Measurements from ENCODE around the gene ASIC2.

The ASIC2 gene

DNA sequence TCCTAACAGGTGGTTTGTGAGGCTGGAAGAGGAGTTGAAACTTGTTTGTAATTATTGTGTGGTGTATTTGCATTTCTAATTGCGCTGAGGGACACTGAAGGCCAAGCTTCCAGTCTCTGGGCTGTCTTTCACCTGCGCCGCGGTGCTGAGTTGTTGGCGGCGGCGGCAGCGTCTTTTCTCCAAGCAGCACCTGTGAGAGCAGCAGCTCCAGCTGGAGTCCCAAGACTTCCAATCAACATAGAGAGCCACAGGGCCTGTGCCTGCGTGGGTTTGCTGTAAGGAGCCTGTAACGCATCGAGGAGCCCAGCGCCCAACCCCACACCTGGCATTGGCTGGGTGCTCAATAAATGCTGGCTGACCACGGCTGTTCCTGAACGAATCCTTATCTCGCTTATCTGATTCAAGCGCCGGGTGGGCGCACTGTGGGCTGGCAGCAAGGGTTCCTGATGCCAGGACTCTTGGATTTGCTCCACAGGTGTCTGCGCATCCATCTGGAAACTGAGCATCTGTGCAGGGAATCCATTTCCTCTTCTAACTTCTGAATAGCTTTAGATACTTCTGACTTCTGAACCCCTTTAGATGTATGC lies 138.1 kb downstream of the ASIC2 start:
- no peak for DNase-seq
- H3K4me1 Mint-ChIP-seq (ENCODE audit: low read depth) = no peaks in the 10 kb centered on the region
- no peaks in the 10 kb centered on the region for H3K9me3 Mint-ChIP-seq
- no peak overlapping the region for H3K4me3 Mint-ChIP-seq
- H3K27ac Mint-ChIP-seq = no peak overlapping the region
- H3K36me3 Mint-ChIP-seq (ENCODE audit: low read depth) = no peaks in the 10 kb centered on the region
- H3K27me3 Mint-ChIP-seq = peaks cover 6% of the 10 kb centered on the region

DNA sequence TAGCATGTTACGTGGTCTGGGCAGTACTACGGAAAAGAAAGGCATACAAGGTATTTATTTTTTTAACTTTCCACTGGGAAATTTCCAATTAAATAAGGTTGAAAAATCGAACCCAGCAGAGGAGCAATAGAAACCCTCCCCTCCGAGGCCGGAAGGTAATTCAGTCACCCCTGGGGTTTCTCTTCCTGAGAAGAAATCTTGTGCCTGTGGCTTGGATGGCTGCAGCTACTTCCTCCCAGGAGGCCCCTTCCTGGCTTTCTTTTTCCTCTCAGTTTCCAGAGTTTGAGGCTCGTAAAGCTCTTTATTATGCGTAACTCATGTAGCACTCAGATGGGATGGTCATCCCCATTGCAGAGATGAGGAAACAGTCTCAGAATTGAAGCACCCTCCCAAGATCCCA lies 140.3 kb downstream of the ASIC2 start:
- DNase-seq = no peak
- H3K27me3 Mint-ChIP-seq = peaks cover 3% of the 10 kb centered on the region
- H3K9me3 Mint-ChIP-seq = no peaks in the 10 kb centered on the region
- H3K36me3 Mint-ChIP-seq (ENCODE audit: low read depth) = no peaks in the 10 kb centered on the region
- H3K4me3 Mint-ChIP-seq = no peak overlapping the region
- H3K4me1 Mint-ChIP-seq (ENCODE audit: low read depth) = no peaks in the 10 kb centered on the region
- H3K27ac Mint-ChIP-seq = no peak overlapping the region

GRCh38 chr17:33151565-33151964 lies 141.5 kb downstream of the ASIC2 start:
- no peaks in the 10 kb centered on the region for H3K9me3 Mint-ChIP-seq
- no peak overlapping the region for H3K4me3 Mint-ChIP-seq
- no peak overlapping the region for H3K27ac Mint-ChIP-seq
- DNase-seq = no peak
- H3K36me3 Mint-ChIP-seq (ENCODE audit: low read depth) = no peaks in the 10 kb centered on the region
- H3K27me3 Mint-ChIP-seq = peaks cover 3% of the 10 kb centered on the region
- H3K4me1 Mint-ChIP-seq (ENCODE audit: low read depth) = no peaks in the 10 kb centered on the region

- no peaks in the 10 kb centered on the region for H3K36me3 Mint-ChIP-seq (ENCODE audit: low read depth)
- H3K9me3 Mint-ChIP-seq = no peaks in the 10 kb centered on the region
- no peak overlapping the region for H3K27ac Mint-ChIP-seq
- peaks cover 7% of the 10 kb centered on the region for H3K27me3 Mint-ChIP-seq
- no peak overlapping the region for H3K4me3 Mint-ChIP-seq
- no peak for DNase-seq
- H3K4me1 Mint-ChIP-seq (ENCODE audit: low read depth) = no peaks in the 10 kb centered on the region
Observed at GRCh38 chr17:33145941-33146340, 147.2 kb downstream of the ASIC2 start.

GRCh38 chr17:33144837-33145236 lies 148.3 kb downstream of the ASIC2 start:
- no peaks in the 10 kb centered on the region for H3K36me3 Mint-ChIP-seq (ENCODE audit: low read depth)
- H3K9me3 Mint-ChIP-seq = no peaks in the 10 kb centered on the region
- DNase-seq = no peak
- H3K4me1 Mint-ChIP-seq (ENCODE audit: low read depth) = no peaks in the 10 kb centered on the region
- H3K27ac Mint-ChIP-seq = no peak overlapping the region
- no peak overlapping the region for H3K4me3 Mint-ChIP-seq
- H3K27me3 Mint-ChIP-seq = peaks cover 7% of the 10 kb centered on the region

DNA sequence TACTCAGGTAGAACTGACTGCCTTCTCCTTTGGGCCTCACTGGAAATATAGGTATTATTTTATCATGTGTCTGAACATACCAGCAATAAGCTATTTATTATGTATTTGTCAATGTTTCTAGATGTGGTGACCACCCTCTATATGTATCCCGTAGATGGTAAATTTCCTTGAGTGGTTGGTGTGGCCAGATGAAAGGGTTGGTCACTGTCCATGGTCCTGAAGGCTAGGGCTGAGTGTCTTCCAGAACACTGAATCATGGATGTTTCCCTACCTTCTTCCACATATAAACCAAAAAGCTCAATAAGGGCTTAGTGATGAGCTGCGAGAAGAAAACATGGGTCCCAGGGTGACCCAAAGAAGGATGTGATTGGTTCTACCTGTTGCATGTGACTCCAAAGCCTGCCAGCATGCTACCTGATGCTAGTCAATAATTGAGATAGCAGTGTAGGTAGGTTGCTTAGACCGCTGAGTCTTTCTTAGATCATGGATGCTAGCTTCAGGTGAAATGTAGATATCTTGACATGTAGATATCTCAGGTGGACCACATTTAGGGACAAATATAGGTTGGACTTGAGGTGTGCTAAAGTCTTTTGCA lies 150.3 kb downstream of the ASIC2 start:
- H3K4me3 Mint-ChIP-seq = no peak overlapping the region
- no peaks in the 10 kb centered on the region for H3K4me1 Mint-ChIP-seq (ENCODE audit: low read depth)
- no peak overlapping the region for H3K27ac Mint-ChIP-seq
- H3K36me3 Mint-ChIP-seq (ENCODE audit: low read depth) = no peaks in the 10 kb centered on the region
- H3K9me3 Mint-ChIP-seq = no peaks in the 10 kb centered on the region
- H3K27me3 Mint-ChIP-seq = peaks cover 18% of the 10 kb centered on the region
- DNase-seq = no peak

DNA sequence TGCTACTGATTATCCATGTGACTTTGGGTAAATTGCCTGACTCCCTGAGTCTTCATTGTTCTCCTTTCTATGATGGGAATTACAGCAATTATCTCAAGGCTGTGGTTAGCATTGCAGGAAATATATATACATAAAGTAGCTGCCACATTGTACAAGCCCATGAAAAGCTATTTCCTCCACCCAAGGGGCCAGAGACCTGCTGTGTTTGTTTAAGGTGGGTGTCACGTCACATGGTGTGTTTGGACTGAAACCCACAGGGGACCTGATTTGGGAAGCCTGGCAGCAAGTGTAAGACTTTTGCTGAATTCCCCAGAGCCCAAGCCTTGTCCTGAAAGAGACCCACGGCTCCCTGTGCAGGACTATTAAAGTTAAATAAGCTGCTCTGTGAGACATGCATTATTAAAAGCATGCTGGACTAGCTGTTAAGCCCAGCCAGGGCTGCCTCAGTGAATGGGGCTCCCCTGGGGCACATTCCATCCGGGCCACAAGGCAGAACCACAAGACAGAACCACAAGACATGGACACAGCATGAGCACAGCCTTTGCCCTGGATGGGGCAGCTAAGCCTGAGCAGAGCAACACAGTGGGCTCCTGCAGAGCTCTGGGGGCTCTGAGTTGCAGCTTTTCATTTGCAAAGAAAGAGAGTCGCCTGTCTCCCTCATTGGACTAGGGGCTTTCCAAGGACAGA lies 152.5 kb downstream of the ASIC2 start:
- no peaks in the 10 kb centered on the region for H3K9me3 Mint-ChIP-seq
- H3K27ac Mint-ChIP-seq = no peak overlapping the region
- no peak overlapping the region for H3K4me3 Mint-ChIP-seq
- H3K4me1 Mint-ChIP-seq (ENCODE audit: low read depth) = no peaks in the 10 kb centered on the region
- H3K27me3 Mint-ChIP-seq = peaks cover 22% of the 10 kb centered on the region
- DNase-seq = no peak
- H3K36me3 Mint-ChIP-seq (ENCODE audit: low read depth) = no peaks in the 10 kb centered on the region

DNA sequence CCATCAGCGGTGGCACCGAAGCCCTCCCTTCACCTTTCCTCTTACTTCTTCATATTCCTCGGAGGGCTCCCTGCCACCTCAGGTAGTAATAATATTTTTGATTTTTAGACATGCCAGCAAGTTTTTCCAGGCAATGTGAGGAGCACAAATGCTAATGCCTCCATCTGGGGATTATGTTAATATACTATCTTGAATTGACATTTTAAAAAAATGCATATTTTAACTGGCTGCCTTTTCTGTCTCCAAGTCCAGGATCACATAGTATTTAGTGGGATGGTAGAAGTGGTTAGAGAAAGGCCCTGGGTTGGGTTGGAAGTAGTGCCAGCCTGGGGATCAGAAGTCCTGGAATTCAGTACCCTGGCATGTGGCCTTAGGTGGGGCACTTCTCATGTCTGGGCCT lies 154.5 kb downstream of the ASIC2 start:
- Mint-ChIP-seq H3K36me3 (ENCODE audit: low read depth) (no peaks in the 10 kb centered on the region), H3K4me3 (no peak overlapping the region), H3K4me1 (ENCODE audit: low read depth) (no peaks in the 10 kb centered on the region), H3K9me3 (no peaks in the 10 kb centered on the region), H3K27ac (no peak overlapping the region), H3K27me3 (peaks cover 25% of the 10 kb centered on the region)
- DNase-seq = no peak

- Mint-ChIP-seq H3K36me3 (ENCODE audit: low read depth) (no peaks in the 10 kb centered on the region), H3K27ac (no peak overlapping the region), H3K4me1 (ENCODE audit: low read depth) (no peaks in the 10 kb centered on the region), H3K27me3 (peaks cover 21% of the 10 kb centered on the region), H3K4me3 (no peak overlapping the region), H3K9me3 (no peaks in the 10 kb centered on the region)
- DNase-seq = no peak
Observed at GRCh38 chr17:33137426-33137825, 155.7 kb downstream of the ASIC2 start.

GRCh38 chr17:33135691-33136090 lies 157.4 kb downstream of the ASIC2 start:
- no peak for DNase-seq
- no peaks in the 10 kb centered on the region for H3K9me3 Mint-ChIP-seq
- peaks cover 22% of the 10 kb centered on the region for H3K27me3 Mint-ChIP-seq
- H3K4me1 Mint-ChIP-seq (ENCODE audit: low read depth) = no peaks in the 10 kb centered on the region
- H3K36me3 Mint-ChIP-seq (ENCODE audit: low read depth) = no peaks in the 10 kb centered on the region
- no peak overlapping the region for H3K4me3 Mint-ChIP-seq
- H3K27ac Mint-ChIP-seq = no peak overlapping the region

- Mint-ChIP-seq H3K27ac (no peak overlapping the region), H3K9me3 (no peaks in the 10 kb centered on the region), H3K4me3 (no peak overlapping the region), H3K36me3 (ENCODE audit: low read depth) (no peaks in the 10 kb centered on the region), H3K4me1 (ENCODE audit: low read depth) (no peaks in the 10 kb centered on the region), H3K27me3 (peaks cover 33% of the 10 kb centered on the region)
- DNase-seq = no peak
Observed at GRCh38 chr17:33131620-33132019, 161.5 kb downstream of the ASIC2 start.

DNA sequence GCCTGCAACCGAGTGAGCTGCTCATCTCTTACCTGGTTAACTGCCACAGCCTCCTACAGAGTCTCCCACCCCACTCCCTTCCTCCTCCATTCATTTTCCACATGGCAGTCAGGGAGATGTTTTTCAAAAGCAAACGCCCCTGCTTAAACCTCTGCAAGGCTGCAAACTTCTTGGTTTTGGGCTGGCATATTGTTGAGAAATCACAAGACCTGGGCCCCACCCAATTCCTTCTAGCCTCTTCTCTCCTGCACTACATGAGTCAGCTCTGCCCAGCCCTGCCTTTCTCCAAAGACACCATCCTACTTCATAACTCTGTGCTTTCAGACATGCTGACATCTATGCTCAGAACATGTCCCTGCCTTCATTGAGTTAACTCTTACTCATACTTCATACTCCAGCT lies 165.4 kb downstream of the ASIC2 start:
- no peak for DNase-seq
- Mint-ChIP-seq H3K36me3 (ENCODE audit: low read depth) (no peaks in the 10 kb centered on the region), H3K4me3 (no peak overlapping the region), H3K9me3 (no peaks in the 10 kb centered on the region), H3K4me1 (ENCODE audit: low read depth) (no peaks in the 10 kb centered on the region), H3K27me3 (peaks cover 30% of the 10 kb centered on the region), H3K27ac (no peak overlapping the region)

DNA sequence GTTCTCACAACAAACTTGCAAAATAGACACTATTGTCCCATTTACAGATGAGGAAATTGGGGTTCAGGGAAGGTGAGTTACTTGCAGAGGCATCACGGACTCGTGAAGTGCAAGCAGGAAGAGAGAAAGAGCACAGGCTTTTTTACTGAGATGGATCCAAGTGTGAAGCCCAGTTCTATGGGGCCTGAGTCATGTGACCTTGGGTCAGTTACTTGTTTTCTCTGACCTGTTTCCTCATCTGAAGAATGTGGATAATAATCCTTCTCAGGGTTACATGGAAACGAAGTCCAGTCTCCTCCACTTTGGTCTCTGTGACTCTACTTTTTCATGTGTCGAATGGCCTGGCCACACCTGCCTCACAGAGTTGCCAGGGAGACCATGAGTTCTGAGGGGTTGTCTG lies 167.0 kb downstream of the ASIC2 start:
- Mint-ChIP-seq H3K9me3 (no peaks in the 10 kb centered on the region), H3K4me3 (no peak overlapping the region), H3K4me1 (ENCODE audit: low read depth) (no peaks in the 10 kb centered on the region), H3K27ac (no peak overlapping the region), H3K27me3 (peaks cover 34% of the 10 kb centered on the region), H3K36me3 (ENCODE audit: low read depth) (no peaks in the 10 kb centered on the region)
- no peak for DNase-seq

DNA sequence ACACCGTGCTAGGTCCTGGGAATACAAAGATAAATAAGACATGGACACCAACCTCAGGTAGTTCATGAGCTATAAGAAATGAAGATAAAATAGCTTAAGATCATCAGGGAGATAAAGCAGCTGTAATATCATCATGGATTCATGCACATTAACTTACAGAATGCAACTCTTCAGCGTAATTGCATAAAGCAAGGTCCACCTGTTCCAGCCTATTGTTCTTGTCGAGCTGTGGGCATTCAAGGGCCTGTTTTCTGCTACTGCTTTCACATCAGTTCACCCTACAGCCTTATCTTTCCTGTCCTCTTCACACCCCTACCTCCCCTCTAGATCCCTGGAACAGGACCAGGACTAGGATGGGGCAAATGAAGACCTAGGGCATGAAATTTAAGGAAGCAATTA lies 167.5 kb downstream of the ASIC2 start:
- Mint-ChIP-seq H3K36me3 (ENCODE audit: low read depth) (no peaks in the 10 kb centered on the region), H3K27me3 (peaks cover 32% of the 10 kb centered on the region), H3K4me1 (ENCODE audit: low read depth) (no peaks in the 10 kb centered on the region), H3K9me3 (no peaks in the 10 kb centered on the region), H3K27ac (no peak overlapping the region), H3K4me3 (no peak overlapping the region)
- no peak for DNase-seq

DNA sequence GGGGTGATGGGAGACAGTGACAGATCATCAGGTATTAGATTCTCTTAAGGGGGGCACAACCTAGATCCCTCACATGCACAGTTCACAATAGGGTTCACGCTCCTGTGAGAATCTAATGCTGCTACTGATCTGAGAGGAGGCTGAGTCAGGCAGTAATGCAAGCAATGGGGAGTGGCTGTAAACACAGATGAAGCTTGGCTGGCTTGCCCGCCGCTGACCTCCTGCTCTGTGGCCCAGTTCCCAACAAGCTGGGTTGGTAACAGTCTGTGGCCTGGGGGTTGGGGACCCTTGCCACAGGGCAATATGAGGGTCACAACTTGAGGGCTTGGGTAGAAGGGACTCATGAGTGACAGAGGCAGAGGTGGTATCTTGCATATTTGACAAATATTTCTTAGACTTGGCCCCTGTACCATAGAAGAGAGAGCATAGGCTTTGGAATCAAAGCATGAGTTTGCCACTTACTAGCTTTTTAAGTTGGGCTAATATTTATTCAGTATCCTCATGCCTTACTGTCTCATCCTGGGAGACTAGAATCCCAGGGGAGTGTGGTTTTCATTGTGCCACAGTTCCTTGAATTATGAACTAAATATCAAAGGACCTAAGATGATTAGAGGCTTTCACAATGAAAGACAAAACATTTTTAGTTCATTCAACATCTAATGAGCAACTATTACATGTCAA lies 168.1 kb downstream of the ASIC2 start:
- Mint-ChIP-seq H3K4me3 (no peak overlapping the region), H3K27me3 (peaks cover 27% of the 10 kb centered on the region), H3K9me3 (no peaks in the 10 kb centered on the region), H3K4me1 (ENCODE audit: low read depth) (no peaks in the 10 kb centered on the region), H3K36me3 (ENCODE audit: low read depth) (no peaks in the 10 kb centered on the region), H3K27ac (no peak overlapping the region)
- no peak for DNase-seq
